Measurements from ENCODE around the gene SYK. TPM values are rescaled to one million over a fixed set of nuclear protein-coding genes. Genes with fewer than 3 reads are reported as not detected.

SYK gene
- total RNA-seq, 4 donors from 2014 or later: 43.7 to 54.9 (median 47.9) TPM

DNA sequence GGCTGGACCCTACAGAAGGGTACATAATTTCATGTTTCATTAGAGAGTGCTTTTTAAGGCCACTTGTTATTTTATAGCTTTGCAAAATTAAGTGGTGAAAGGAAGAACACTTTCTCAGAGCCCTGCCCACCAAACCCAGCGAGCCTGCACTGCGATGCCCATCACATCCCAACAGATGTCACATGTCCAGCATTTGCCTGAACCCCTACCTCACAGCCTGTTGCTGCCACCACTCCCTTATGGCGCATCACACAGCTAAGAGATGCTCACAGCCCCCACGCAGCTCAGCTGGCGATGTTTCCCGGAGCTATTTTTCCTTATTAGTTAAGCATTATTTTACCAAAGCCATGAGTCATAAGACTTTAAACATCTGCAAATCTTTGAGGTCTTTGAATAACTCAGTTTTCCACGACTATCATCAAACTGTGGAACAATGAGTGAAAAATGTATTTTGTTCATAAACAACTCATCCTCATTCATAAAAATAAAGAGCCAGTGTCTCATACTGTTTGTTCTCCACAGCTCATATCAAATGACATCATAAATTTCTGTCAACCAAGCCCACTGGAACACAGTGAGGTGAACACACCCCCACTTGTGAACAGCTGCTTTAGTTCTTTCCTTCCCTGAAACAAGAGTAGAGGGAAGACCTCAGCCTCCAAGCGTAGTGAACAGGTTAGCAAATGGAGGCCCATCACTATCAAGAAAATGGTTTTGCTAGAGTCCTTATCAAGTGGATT is 104.9 kb downstream of the SYK start:
- TF ChIP-seq POLR2A (IDR thresholded peaks at IDR 0.05): no peak
- TF ChIP-seq, protein P1, sequence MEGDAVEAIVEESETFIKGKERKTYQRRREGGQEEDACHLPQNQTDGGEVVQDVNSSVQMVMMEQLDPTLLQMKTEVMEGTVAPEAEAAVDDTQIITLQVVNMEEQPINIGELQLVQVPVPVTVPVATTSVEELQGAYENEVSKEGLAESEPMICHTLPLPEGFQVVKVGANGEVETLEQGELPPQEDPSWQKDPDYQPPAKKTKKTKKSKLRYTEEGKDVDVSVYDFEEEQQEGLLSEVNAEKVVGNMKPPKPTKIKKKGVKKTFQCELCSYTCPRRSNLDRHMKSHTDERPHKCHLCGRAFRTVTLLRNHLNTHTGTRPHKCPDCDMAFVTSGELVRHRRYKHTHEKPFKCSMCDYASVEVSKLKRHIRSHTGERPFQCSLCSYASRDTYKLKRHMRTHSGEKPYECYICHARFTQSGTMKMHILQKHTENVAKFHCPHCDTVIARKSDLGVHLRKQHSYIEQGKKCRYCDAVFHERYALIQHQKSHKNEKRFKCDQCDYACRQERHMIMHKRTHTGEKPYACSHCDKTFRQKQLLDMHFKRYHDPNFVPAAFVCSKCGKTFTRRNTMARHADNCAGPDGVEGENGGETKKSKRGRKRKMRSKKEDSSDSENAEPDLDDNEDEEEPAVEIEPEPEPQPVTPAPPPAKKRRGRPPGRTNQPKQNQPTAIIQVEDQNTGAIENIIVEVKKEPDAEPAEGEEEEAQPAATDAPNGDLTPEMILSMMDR (IDR thresholded peaks at IDR 0.05): no peak
- no peak for DNase-seq
- intact Hi-C loops (cut with DNase I): no loop called here
- H3K27me3 ChIP-seq: no peaks in the 10 kb centered on the region
- H3K9me3 ChIP-seq: no peaks in the 10 kb centered on the region
- H3K27ac ChIP-seq: no peak overlapping the region
- 66 to 67% methylated on average over 8 of the region's 8 CpGs for whole genome bisulfite sequencing, 2 donors
- no peak overlapping the region for H3K4me3 ChIP-seq
- H3K36me3 ChIP-seq: peaks cover 0 to 5% (median 0%) of the 10 kb centered on the region in 3 donors
- H3K4me1 ChIP-seq: peaks cover 0 to 34% (median 20%) of the 10 kb centered on the region in 3 donors

DNA sequence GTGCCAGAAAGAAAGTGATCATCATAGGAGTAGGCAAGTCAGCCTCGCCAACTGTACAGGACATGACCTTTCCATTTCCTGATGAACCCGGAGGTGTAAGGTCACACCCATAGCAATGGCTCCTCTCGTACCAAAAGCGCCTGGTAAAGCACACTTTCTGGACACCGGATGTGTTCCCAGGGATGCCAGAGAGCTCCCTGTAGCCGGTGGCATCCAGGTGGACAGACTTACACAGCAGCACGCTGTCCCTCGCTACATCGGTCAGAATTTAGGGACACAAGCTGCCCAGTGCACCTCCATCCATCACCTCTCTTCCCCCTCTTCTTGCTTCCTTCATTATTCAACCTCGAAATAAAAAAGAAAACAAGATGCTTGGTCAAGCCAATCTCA is 105.4 kb downstream of the SYK start:
- intact Hi-C loops (cut with DNase I): no loop called here
- no peak overlapping the region for H3K4me3 ChIP-seq
- H3K9me3 ChIP-seq: no peaks in the 10 kb centered on the region
- TF ChIP-seq, protein P1 (IDR thresholded peaks at IDR 0.05): no peak
- peaks cover 0 to 34% (median 20%) of the 10 kb centered on the region in 3 donors for H3K4me1 ChIP-seq
- peaks cover 0 to under 1% (median 0%) of the 10 kb centered on the region in 3 donors for H3K36me3 ChIP-seq
- H3K27me3 ChIP-seq: no peaks in the 10 kb centered on the region
- no peak for DNase-seq
- WGBS, 2 donors: 75 to 88% methylated on average over 7 to 10 of the region's 10 CpGs
- no peak overlapping the region for H3K27ac ChIP-seq

DNA sequence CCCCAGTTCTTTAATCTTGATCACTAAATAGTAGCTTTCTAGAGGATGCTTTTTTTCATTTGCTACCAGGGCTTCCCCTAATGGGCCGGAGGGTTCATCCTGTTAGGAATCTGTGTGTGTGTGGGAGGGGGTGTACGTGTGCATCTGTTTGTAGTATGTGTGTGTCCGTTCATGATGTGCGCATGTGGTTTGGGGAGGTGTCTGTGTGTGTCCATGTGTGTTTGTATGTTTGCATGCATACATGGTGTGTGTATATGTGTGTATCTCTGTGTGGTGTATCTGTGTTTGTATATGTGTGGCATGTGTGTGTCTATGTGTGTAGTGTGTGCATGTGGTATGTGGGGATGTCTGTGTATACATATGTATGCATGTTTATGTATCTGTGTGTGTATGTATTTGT is 106.2 kb downstream of the SYK start:
- Histone ChIP-seq H3K4me3 (no peak overlapping the region), H3K36me3 (no peaks in the 10 kb centered on the region), H3K27ac (no peak overlapping the region), H3K4me1 (peaks cover 0 to 34% (median 20%) of the 10 kb centered on the region in 3 donors), H3K27me3 (no peaks in the 10 kb centered on the region), H3K9me3 (no peaks in the 10 kb centered on the region)
- DNase-seq: no peak
- 83 to 86% methylated on average over 4 of the region's 4 CpGs for whole genome bisulfite sequencing, 2 donors
- TF ChIP-seq POLR2A (IDR thresholded peaks at IDR 0.05): no peak
- TF ChIP-seq, protein P1 (IDR thresholded peaks at IDR 0.05): no peak
- intact Hi-C loops (cut with DNase I): no loop called here

DNA sequence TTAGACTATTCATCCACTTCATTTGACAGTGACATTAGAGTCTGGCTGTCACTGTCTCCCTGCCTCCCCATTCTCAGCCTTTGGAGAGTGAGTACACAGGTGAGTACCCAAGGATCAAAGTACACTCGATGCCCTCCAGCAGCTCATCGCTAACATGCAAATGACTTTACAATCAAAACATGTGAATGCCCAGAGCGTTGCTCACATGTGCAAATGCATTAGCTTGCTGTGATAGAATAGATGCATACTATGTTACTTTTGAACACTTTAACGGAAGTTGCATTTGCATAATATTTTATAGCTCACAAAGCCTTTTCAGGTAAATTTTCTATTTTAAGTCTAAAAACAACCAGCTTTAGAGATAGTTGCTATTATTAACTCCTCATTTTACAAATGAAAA is 107.6 kb downstream of the SYK start:
- Histone ChIP-seq H3K27ac (no peak overlapping the region), H3K9me3 (no peaks in the 10 kb centered on the region), H3K4me1 (peaks cover 0 to 23% (median 20%) of the 10 kb centered on the region in 3 donors), H3K36me3 (no peaks in the 10 kb centered on the region), H3K27me3 (peaks cover 0 to 9% (median 0%) of the 10 kb centered on the region in 4 donors), H3K4me3 (no peak overlapping the region)
- TF ChIP-seq, protein P1 (IDR thresholded peaks at IDR 0.05): no peak
- no peak for TF ChIP-seq POLR2A (IDR thresholded peaks at IDR 0.05)
- intact Hi-C loops (cut with DNase I): no loop called here
- no peak for DNase-seq
- WGBS, 2 donors: 82 to 91% methylated on average over 3 to 4 of the region's 4 CpGs

DNA sequence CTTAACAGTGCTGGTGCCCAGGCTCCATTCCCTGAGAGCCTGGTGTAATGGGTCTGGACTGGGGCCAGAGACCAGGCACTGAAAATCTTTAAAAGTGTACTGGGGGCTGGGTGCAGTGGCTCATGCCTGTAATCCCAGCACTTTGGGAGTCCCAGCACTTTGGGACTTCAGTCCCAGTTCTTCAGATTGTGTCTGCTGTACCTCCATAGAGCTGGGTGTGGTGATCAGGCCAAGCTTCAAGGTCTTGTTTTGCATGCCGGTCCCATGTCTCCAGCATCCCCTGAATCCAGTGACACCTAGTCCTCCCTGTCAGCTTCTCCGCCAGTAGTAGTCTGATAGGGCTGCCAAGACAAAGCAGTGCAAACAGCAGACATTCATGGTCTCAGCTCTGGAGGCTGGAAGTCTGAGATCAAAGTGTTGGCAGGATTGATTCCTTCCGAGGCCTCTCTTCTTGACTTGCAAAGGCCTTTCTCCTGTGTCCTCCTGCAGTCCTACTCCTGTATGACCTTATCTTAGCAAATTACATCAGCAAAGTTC is 108.2 kb downstream of the SYK start:
- Histone ChIP-seq H3K27ac (no peak overlapping the region), H3K4me1 (peaks cover 0 to 20% (median 14%) of the 10 kb centered on the region in 3 donors), H3K27me3 (peaks cover 0 to 13% (median 0%) of the 10 kb centered on the region in 4 donors), H3K9me3 (no peaks in the 10 kb centered on the region), H3K4me3 (no peak overlapping the region), H3K36me3 (no peaks in the 10 kb centered on the region)
- 71 to 88% methylated on average over 1 to 3 of the region's 3 CpGs for WGBS, 2 donors
- no peak for DNase-seq
- TF ChIP-seq POLR2A (IDR thresholded peaks at IDR 0.05): no peak
- TF ChIP-seq, protein P1 (IDR thresholded peaks at IDR 0.05): no peak
- intact Hi-C loops (cut with DNase I): loop anchor here (5.0 to 10.0 kb wide), 3 partner anchors 522 to 815 kb away; no protein-coding TSS in a partner anchor
